ENCODE measurements around the gene COG1.

The COG1 gene

DNA sequence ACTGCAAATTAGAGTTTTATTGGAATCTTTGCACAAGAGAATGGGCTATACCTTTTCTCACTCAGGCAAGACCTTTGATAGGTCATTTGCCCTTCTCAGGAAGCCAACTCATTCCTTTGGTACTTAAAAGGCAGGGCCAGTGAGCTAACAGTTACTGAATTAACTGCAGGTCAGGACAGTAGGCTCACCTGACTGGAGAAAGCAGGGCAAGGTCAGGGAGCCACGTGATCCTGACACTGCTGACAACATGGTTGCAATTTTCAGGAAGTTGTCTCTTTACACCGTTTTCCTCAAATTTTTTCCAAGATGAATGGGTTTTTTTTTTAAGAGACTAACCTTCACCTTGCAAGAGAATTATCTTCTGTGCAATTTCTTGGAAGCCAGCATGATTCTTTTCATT lies 47.7 kb downstream of the COG1 start:
- no peak overlapping the region for H3K4me3 ChIP-seq (ENCODE audit: low read depth, low read length)
- DNase-seq (ENCODE audit: low read depth): no peak
- TF ChIP-seq CTCF (IDR thresholded peaks at IDR 0.05; ENCODE audit: control insufficient read depth, extremely low read depth, insufficient read depth): no peak

GRCh38 chr17:73247726-73248125 lies 54.9 kb downstream of the COG1 start:
- no peak overlapping the region for H3K4me3 ChIP-seq (ENCODE audit: low read depth, low read length)
- no peak for DNase-seq (ENCODE audit: low read depth)
- TF ChIP-seq CTCF (IDR thresholded peaks at IDR 0.05; ENCODE audit: control insufficient read depth, extremely low read depth, insufficient read depth): no peak

DNA sequence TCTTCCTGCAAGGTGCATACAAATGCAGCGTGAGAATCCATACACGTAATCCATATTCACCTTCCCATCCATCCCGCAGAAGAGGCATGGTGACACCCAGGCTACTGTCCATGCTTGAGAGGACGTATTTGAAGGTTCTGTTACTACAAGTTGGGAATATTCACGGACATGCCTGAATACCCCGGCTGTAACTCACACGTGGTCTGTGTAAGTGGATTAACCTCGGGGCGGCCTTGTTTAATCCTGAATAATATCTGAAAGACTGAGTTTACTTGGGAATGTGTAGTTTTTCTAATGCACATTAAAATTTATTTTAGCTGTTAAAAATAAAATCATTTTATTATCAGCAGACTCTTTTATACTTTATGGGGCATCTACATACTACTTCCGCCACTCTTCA lies 55.7 kb downstream of the COG1 start:
- DNase-seq (ENCODE audit: low read depth): no peak
- no peak overlapping the region for H3K4me3 ChIP-seq (ENCODE audit: low read depth, low read length)
- TF ChIP-seq CTCF (IDR thresholded peaks at IDR 0.05; ENCODE audit: control insufficient read depth, extremely low read depth, insufficient read depth): no peak

DNA sequence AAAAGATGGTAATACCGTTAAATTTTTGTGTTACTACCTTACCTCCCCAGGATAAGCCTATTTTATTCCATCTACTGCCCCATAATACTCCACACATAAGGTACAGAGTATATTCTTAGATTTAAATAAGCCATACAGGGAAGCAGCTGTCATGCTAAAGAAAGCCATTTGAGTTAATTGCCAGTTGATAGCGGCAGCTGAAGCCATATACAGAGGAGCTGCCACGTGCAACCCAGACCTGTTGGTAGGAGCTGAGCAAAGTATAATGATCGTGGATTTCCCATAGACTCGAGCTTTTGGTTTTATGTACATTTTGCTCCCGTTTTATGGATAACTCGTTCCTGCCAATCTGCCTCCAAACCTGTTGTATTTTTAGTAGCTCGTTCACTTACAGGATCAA lies 56.8 kb downstream of the COG1 start:
- TF ChIP-seq CTCF (IDR thresholded peaks at IDR 0.05; ENCODE audit: control insufficient read depth, extremely low read depth, insufficient read depth): no peak
- H3K4me3 ChIP-seq (ENCODE audit: low read depth, low read length): no peak overlapping the region
- DNase-seq (ENCODE audit: low read depth): no peak

GRCh38 chr17:73250851-73251640 lies 58.2 kb downstream of the COG1 start:
- no peak for TF ChIP-seq CTCF (IDR thresholded peaks at IDR 0.05; ENCODE audit: control insufficient read depth, extremely low read depth, insufficient read depth)
- H3K4me3 ChIP-seq (ENCODE audit: low read depth, low read length): no peak overlapping the region
- DNase-seq (ENCODE audit: low read depth): no peak

GRCh38 chr17:73251871-73252270 lies 59.0 kb downstream of the COG1 start:
- TF ChIP-seq CTCF (IDR thresholded peaks at IDR 0.05; ENCODE audit: control insufficient read depth, extremely low read depth, insufficient read depth): no peak
- H3K4me3 ChIP-seq (ENCODE audit: low read depth, low read length): no peak overlapping the region
- no peak for DNase-seq (ENCODE audit: low read depth)

- no peak for DNase-seq (ENCODE audit: low read depth)
- H3K4me3 ChIP-seq (ENCODE audit: low read depth, low read length): no peak overlapping the region
- peak; percentile 99 for TF ChIP-seq CTCF (IDR thresholded peaks at IDR 0.05; ENCODE audit: control insufficient read depth, extremely low read depth, insufficient read depth)
Observed at GRCh38 chr17:73255671-73256181, 62.9 kb downstream of the COG1 start.

Measured in LNCaP clone FGC (cell line).